Caco-2 (cell line): ENCODE measurements around the gene NEK2. TPM values are rescaled to one million over a fixed set of nuclear protein-coding genes. Genes with fewer than 3 reads are reported as not detected.

Source experiments
- BruUV-seq: library from RNA; stranded (reverse); fragments of 400-500 nt; replicated peaks from 2 replicates; lab custom pipeline; 2021; lab: Mats Ljungman, UMichigan
- CTCF ChIA-PET: fragments of 300-600 bp; sonication (Branson Sonifier 250); formaldehyde crosslinking; loops from one replicate; lab custom pipeline; 2022; ENCODE audit warnings: antibody characterized with exemption; lab: Charles Lee
- POLR2A ChIA-PET: fragments of 300-600 bp; sonication (Branson Sonifier 250); formaldehyde crosslinking; loops from one replicate; lab custom pipeline; 2022; ENCODE audit warnings: antibody characterized with exemption; lab: Charles Lee
- DNase-seq, 2 experiments: peaks; one replicate each; pipeline versions ENCODE4 v3.0.0 to v3.0.0-alpha.2; 2020 to 2022
- H3K27me3 ChIP-seq: replicated peaks from 2 replicates; pipeline ENCODE4 v1.6.0; 2011; ENCODE audit warnings: low read length; ENCODE audit not compliant: control insufficient read depth, insufficient read depth
- H3K36me3 ChIP-seq: 2 replicates; pipeline ENCODE4 v1.5.1; 2011; ENCODE audit warnings: low read length; ENCODE audit not compliant: control insufficient read depth, insufficient read depth
- H3K4me1 ChIP-seq: fragments of 250-450 bp; sonication (Bioruptor Pico); 2 replicates; pipeline ENCODE4 v1.5.1; 2020; ENCODE audit warnings: mild to moderate bottlenecking
- H3K4me3 ChIP-seq: 2 replicates; pipeline ENCODE4 v1.5.1; 2011; ENCODE audit warnings: low read depth, mild to moderate bottlenecking, control low read depth, low read length
- H3K9me3 ChIP-seq: fragments of 250-450 bp; sonication (Bioruptor Pico); 2 replicates; pipeline ENCODE4 v1.5.1; 2020; ENCODE audit warnings: mild to moderate bottlenecking, moderate library complexity
- H3K27ac Mint-ChIP-seq: one replicate; pipeline ENCODE4 v1.8.0; 2022; ENCODE audit warnings: mixed read lengths; ENCODE audit not compliant: unreplicated experiment
- H3K27me3 Mint-ChIP-seq: one replicate; pipeline ENCODE4 v1.8.0; 2022; ENCODE audit warnings: mixed read lengths; ENCODE audit not compliant: insufficient read depth, unreplicated experiment
- H3K36me3 Mint-ChIP-seq: one replicate; pipeline ENCODE4 v1.8.0; 2022; ENCODE audit warnings: mild to moderate bottlenecking, mixed read lengths; ENCODE audit not compliant: insufficient read depth, unreplicated experiment
- H3K4me1 Mint-ChIP-seq: one replicate; pipeline ENCODE4 v1.8.0; 2022; ENCODE audit warnings: low read depth, mixed read lengths; ENCODE audit not compliant: unreplicated experiment
- H3K4me3 Mint-ChIP-seq: one replicate; pipeline ENCODE4 v1.8.0; 2022; ENCODE audit warnings: mild to moderate bottlenecking, moderate library complexity, mixed read lengths; ENCODE audit not compliant: unreplicated experiment
- H3K9me3 Mint-ChIP-seq: one replicate; pipeline ENCODE4 v1.8.0; 2022; ENCODE audit warnings: mixed read lengths; ENCODE audit not compliant: unreplicated experiment
- intact Hi-C: fragments of 100-400 bp; cut with micrococcal nuclease; formaldehyde crosslinking; loops from one replicate; pipeline ENCODE4 v1.10.0; 2022; ENCODE audit not compliant: unreplicated experiment
- total RNA-seq: library from RNA; stranded (reverse); gene quantifications from 2 replicates; pipeline ENCODE4 v1.2.3, GENCODE V29; 2022
- TF ChIP-seq, protein P1 (sequence below), 2 experiments: fragments of 200-600 bp in 1 of 2; IDR thresholded peaks; 1 replicate in 1 of 2; 2 replicates in 1 of 2; pipeline versions ENCODE4 v1.5.1 to v1.8.0; 2011 to 2022; ENCODE audit warnings: antibody characterized with exemption in 1 of 2, control low read depth in 1 of 2, inconsistent platforms in 1 of 2, low read depth in 1 of 2, low read length in 1 of 2, mild to moderate bottlenecking in 1 of 2, moderate library complexity in 1 of 2; ENCODE audit not compliant: insufficient read depth in 1 of 2, severe bottlenecking in 1 of 2, unreplicated experiment in 1 of 2

Gene NEK2
- total RNA-seq, 1 experiment from 2014 or later, result 34.7 TPM

DNA sequence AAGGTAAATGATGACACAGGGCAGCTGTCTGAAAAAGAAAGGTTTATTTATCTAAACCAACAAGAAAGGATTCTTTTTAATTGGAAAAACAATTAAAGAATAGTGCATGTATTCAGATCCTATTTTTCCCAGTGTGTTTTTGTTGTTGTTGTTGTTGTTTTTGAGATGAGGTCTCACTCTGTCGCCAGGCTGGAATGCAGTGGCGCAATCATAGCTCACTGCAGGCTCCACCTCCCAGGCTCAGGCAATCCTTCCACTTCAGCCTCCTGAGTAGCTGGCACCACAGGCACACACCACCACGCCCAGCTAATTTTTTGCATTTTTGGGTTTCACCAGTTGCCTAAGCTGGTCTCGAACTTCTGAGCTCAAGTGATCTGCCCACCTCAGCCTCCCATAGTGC lies 22.1 kb downstream of the NEK2 start:
- H3K27me3 Mint-ChIP-seq, result no peaks in the 10 kb centered on the region
- DNase-seq, result no peak
- POLR2A ChIA-PET, result no interaction called here
- no TSS peak for BruUV-seq
- intact Hi-C loops, result no loop called here
- peaks cover 36% of the 10 kb centered on the region for H3K4me1 ChIP-seq
- peak overlapping the region; percentile 10 for H3K27ac Mint-ChIP-seq
- H3K36me3 Mint-ChIP-seq, result no peaks in the 10 kb centered on the region
- H3K9me3 Mint-ChIP-seq, result no peaks in the 10 kb centered on the region
- no peaks in the 10 kb centered on the region for H3K36me3 ChIP-seq
- no peak overlapping the region for H3K4me3 ChIP-seq
- H3K9me3 ChIP-seq, result no peaks in the 10 kb centered on the region
- H3K4me3 Mint-ChIP-seq, result no peak overlapping the region
- H3K27me3 ChIP-seq, result no peaks in the 10 kb centered on the region
- CTCF ChIA-PET, result interaction anchor here (0.6 to 1.1 kb wide), 5 partner anchors 28 to 677 kb away, joined by 3 to 4 read pairs (median 3); no protein-coding TSS in a partner anchor
- H3K4me1 Mint-ChIP-seq, result peaks cover 30% of the 10 kb centered on the region
- TF ChIP-seq, protein P1, sequence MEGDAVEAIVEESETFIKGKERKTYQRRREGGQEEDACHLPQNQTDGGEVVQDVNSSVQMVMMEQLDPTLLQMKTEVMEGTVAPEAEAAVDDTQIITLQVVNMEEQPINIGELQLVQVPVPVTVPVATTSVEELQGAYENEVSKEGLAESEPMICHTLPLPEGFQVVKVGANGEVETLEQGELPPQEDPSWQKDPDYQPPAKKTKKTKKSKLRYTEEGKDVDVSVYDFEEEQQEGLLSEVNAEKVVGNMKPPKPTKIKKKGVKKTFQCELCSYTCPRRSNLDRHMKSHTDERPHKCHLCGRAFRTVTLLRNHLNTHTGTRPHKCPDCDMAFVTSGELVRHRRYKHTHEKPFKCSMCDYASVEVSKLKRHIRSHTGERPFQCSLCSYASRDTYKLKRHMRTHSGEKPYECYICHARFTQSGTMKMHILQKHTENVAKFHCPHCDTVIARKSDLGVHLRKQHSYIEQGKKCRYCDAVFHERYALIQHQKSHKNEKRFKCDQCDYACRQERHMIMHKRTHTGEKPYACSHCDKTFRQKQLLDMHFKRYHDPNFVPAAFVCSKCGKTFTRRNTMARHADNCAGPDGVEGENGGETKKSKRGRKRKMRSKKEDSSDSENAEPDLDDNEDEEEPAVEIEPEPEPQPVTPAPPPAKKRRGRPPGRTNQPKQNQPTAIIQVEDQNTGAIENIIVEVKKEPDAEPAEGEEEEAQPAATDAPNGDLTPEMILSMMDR (IDR thresholded peaks at IDR 0.05; ENCODE audit: insufficient read depth in 1 of 2, low read depth in 1 of 2, low read length in 1 of 2, severe bottlenecking in 1 of 2, unreplicated experiment in 1 of 2), result no peak

DNA sequence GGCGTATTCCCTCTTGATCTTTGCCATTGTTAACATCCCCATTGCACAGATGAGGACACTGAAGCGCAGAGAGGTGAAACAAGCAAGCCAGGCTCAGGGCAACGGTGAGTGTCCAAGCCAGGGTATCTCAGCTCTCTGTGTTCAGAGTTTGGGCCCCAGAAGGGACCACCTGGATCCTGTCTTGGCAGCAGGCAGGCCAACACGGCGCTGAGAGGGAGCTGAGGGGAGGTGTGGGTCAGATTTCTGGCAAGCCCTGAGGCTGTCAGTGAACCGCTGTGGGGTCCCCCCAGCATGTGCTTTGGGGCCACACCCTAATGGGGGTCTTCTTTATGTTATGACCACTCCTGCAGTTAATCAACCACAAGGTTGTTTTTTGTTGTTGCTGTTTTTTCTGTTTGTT lies 23.1 kb downstream of the NEK2 start:
- ChIA-PET POLR2A (no interaction called here), CTCF (interaction anchor here (0.8 to 1.4 kb wide), 4 partner anchors 9 to 139 kb away, joined by 3 read pairs; no protein-coding TSS in a partner anchor)
- no peaks in the 10 kb centered on the region for H3K27me3 Mint-ChIP-seq
- H3K9me3 Mint-ChIP-seq, result no peaks in the 10 kb centered on the region
- DNase-seq, result no peak
- intact Hi-C loops, result no loop called here
- Histone ChIP-seq H3K9me3 (no peaks in the 10 kb centered on the region), H3K36me3 (no peaks in the 10 kb centered on the region), H3K4me1 (peaks cover 44% of the 10 kb centered on the region), H3K27me3 (no peaks in the 10 kb centered on the region), H3K4me3 (no peak overlapping the region)
- no TSS peak for BruUV-seq
- no peak overlapping the region for H3K4me3 Mint-ChIP-seq
- no peaks in the 10 kb centered on the region for H3K36me3 Mint-ChIP-seq
- H3K4me1 Mint-ChIP-seq, result peaks cover 30% of the 10 kb centered on the region
- TF ChIP-seq, protein P1 (IDR thresholded peaks at IDR 0.05; ENCODE audit: insufficient read depth in 1 of 2, low read depth in 1 of 2, low read length in 1 of 2, severe bottlenecking in 1 of 2, unreplicated experiment in 1 of 2), result no peak
- no peak overlapping the region for H3K27ac Mint-ChIP-seq

GRCh38 chr1:211650904-211651303 lies 24.5 kb downstream of the NEK2 start:
- ChIA-PET POLR2A (no interaction called here), CTCF (interaction anchor here (1.4 kb wide), 2 partner anchors 26 to 136 kb away, joined by 3 to 4 read pairs; no protein-coding TSS in a partner anchor)
- no peak for DNase-seq
- no peaks in the 10 kb centered on the region for H3K9me3 ChIP-seq
- Mint-ChIP-seq H3K27ac (no peak overlapping the region), H3K4me1 (peaks cover 28% of the 10 kb centered on the region), H3K4me3 (no peak overlapping the region), H3K27me3 (no peaks in the 10 kb centered on the region), H3K36me3 (no peaks in the 10 kb centered on the region), H3K9me3 (no peaks in the 10 kb centered on the region)
- intact Hi-C loops, result no loop called here
- peaks cover 44% of the 10 kb centered on the region for H3K4me1 ChIP-seq
- BruUV-seq, result no TSS peak
- TF ChIP-seq, protein P1 (IDR thresholded peaks at IDR 0.05; ENCODE audit: insufficient read depth in 1 of 2, low read depth in 1 of 2, low read length in 1 of 2, severe bottlenecking in 1 of 2, unreplicated experiment in 1 of 2), result no peak
- no peaks in the 10 kb centered on the region for H3K27me3 ChIP-seq
- H3K4me3 ChIP-seq, result no peak overlapping the region
- H3K36me3 ChIP-seq, result no peaks in the 10 kb centered on the region
